HK-2 (cell line): ENCODE results near the gene ALDH1L2.

Experiments
- DNase-seq: peaks from one replicate; pipeline ENCODE4 v3.0.0-alpha.2; 2018; ENCODE audit not compliant: unreplicated experiment

Gene ALDH1L2

DNA sequence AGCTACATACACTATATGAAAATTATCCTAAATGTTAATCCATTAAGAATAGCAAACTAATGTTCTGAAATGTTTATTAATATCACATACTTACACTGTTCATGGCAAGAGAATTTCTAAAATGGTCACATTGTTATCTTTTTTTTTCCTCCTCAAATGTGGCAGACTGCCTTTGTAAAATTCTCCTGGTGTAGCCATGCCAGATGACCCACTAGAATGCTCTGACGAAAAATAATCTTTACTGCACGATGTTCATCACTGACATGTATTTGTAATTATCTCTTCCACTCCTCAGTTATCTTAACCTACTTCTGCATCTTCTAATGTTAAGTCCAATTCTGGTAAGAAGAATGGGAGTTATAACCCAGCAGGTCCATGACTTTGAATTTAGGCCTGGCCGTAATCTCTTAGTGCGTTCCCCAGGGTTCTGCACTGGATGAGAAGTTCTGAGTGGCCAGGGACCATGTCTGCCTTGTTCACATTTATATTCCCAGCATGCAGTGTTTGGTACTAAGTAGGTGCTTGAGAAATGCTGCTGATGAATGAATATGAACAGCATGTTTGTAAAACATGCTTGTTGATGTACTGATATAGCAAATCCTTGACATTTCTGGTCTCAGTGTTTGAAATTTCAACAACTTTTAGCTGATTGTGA, 51.4 kb downstream of the ALDH1L2 start:
- DNase-seq = no peak

DNA sequence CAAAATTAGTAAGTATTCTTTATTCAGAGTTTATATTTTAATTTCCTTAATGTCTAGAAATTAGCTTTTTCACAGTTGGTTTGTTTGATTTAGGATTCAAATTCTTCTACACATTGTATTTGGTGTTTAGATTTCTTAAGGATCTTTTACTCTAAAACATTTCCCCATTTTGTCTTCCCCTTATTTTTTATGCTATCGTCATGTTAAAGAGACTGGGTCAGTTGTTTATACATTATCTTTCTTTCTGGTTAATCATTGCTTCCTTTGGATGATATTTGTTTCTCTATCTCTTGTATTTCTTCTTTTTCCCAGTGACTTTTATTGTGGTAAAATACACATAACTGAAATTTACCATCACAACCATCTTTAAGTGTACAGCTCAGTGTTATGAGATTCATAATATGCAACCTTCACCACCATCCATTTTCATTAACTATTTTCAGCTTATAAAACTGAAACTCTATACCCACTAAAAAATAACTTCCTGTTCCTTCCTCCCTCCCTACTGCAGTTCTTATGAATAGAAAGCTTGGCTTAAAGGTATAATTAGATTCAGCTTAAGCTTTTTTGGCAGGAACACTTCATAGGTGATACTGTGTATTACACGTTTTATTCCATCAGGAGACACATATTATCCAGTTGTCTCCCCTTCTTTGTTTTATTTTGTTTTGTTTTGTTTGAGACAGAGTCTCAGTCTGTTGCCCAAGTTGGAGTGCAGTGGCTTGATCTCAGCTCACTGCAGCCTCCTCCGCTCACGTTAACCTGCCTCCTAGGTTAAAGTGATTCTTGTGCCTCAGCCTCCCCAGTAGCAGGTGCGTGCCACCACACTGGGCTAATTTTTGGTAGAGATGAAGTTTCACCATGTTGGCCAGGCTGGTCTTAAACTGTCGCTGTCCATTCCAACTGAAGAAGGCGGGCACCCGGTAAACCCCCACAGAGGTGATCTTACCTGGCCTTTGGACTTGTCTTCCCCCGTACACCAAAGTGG, 53.1 kb downstream of the ALDH1L2 start:
- no peak for DNase-seq

DNA sequence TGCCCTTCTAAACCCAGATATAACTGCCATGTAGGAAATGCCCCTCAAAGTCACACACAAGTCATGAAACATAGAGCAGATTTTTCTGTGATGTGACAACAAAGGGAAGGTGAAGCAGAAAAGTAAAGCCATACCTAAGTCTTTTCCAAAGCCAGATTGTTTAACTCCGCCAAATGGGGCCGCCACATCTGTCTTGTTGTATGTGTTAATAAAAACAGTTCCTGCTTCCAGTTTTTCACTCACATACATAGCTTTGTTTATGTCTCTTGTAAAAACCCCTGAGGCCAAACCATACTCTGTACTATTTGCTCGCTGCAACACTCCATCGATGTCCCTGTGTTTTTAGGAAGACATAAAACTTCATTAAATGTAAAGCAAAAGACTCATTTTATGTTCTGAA, 57.8 kb downstream of the ALDH1L2 start:
- DNase-seq = no peak

- DNase-seq = no peak
Observed at GRCh38 chr12:105025890-105026289, 58.4 kb downstream of the ALDH1L2 start.

- DNase-seq = no peak
Observed at GRCh38 chr12:105024928-105025327, 59.3 kb downstream of the ALDH1L2 start.

- no peak for DNase-seq
Observed at GRCh38 chr12:105020241-105020962, 63.9 kb downstream of the ALDH1L2 start.

- DNase-seq = no peak
Observed at GRCh38 chr12:105018776-105019175, 65.5 kb downstream of the ALDH1L2 start.

GRCh38 chr12:105018012-105018411, 66.2 kb downstream of the ALDH1L2 start:
- DNase-seq = no peak

DNA sequence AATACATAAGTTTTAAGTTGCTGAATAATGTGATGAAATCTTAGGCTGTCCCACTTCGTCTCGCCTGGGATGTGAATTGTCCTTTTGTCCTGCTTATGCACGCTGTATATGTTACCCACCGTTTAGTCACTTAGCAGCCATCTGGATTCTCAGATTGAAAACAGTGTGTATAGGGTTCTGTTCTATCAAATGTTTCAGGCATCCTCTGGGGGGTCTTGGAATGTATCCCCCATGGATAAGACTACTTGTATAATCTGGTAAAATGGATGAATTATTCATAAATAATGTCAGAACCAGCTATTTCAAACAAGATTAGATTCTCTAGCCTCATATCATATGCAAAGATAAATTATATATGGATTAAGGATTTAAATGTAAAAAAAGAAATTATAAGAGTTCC, 68.7 kb downstream of the ALDH1L2 start:
- DNase-seq = no peak

- no peak for DNase-seq
Observed at GRCh38 chr12:105014603-105015002, 69.7 kb downstream of the ALDH1L2 start.

- peak; percentile 11 for DNase-seq
Observed at GRCh38 chr12:105013892-105014291, 70.4 kb downstream of the ALDH1L2 start.

DNA sequence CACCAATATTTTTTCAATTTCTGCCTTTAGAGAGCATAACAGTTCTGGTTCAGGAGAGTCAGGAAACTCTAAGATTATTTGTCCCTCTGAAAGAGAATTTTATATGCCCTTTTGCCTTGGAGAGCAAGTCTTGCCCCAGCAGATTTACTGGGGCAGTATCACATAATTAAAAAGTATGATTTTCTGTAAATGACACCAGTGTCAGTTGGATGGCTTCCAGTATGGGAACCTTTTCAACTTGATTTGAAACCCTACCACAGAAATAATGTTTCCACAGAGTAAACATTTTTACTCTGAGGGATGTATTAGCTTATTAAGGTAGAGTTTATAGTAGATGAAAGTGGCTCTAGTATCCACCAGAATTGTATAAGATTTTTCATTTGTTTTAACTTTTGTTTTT, 82.8 kb downstream of the ALDH1L2 start:
- DNase-seq = no peak

GRCh38 chr12:104999347-104999685, 84.9 kb downstream of the ALDH1L2 start:
- DNase-seq = no peak

DNA sequence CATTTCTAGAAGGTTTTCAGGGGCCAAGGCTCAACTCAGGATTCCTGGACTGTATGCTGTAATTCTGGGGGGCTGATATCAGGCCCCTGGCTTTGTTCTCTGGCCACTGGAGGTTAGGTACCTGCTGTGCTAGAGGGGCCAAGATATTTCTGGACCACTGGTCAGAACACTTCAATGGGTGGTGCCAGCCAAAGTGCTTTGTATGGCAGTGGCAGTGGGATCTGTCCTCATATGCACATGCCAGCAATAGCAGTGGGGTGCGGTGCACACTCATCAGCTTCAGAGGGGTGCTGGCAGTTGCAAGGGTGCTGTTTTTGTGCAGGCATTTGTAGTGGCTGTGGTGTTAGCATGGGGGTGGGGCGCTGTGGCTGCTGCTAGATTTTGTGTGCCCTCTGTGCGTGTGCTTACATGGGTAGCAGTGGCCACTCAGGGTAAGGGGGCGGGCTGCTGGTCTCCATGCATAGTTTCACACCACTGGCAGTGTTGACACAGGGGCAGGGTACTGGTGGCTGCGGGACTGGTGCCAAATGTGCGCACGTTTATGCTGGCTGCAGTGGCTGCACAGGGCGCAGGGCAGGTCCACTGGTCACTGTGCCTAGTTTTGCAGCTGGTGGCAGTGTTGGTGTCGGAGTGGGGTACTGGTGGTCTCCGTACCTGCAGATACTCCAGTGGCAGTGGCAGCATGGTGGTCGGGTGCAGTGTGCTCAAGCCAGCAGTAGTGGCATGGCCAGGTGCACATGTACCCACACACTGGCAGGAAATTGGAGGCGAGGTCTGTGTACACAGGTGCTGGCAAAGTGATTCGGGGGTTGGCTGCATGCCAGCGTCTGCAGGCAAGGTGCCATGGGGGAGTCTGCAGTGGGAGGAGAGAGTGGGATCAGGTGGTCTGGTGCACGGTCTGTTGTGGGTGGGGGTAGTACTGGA, 85.6 kb downstream of the ALDH1L2 start:
- DNase-seq = no peak

DNA sequence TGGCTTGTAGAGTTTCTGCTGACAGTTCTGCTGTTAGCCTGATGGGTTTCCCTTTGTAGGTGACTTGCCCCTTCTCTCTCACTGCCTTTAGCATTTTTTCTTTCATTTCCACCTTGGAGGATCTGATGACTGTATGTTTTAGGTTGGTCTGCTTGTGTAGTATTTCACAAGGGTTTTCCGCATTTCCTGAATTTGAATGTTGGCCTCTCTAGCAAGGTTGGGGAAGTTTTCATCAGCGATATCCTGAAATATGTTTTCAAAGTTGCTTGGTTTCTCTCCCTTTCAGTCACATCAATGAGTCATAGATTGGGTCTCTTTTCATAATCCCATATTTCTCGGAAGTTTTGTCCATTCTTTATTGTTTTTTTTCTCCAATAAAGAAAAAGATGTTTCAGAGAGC, 86.7 kb downstream of the ALDH1L2 start:
- no peak for DNase-seq

- no peak for DNase-seq
Observed at GRCh38 chr12:104994336-104994735, 89.9 kb downstream of the ALDH1L2 start.

GRCh38 chr12:104991565-104992128, 92.6 kb downstream of the ALDH1L2 start:
- DNase-seq = no peak

- no peak for DNase-seq
Observed at GRCh38 chr12:104990950-104991349, 93.3 kb downstream of the ALDH1L2 start.

DNA sequence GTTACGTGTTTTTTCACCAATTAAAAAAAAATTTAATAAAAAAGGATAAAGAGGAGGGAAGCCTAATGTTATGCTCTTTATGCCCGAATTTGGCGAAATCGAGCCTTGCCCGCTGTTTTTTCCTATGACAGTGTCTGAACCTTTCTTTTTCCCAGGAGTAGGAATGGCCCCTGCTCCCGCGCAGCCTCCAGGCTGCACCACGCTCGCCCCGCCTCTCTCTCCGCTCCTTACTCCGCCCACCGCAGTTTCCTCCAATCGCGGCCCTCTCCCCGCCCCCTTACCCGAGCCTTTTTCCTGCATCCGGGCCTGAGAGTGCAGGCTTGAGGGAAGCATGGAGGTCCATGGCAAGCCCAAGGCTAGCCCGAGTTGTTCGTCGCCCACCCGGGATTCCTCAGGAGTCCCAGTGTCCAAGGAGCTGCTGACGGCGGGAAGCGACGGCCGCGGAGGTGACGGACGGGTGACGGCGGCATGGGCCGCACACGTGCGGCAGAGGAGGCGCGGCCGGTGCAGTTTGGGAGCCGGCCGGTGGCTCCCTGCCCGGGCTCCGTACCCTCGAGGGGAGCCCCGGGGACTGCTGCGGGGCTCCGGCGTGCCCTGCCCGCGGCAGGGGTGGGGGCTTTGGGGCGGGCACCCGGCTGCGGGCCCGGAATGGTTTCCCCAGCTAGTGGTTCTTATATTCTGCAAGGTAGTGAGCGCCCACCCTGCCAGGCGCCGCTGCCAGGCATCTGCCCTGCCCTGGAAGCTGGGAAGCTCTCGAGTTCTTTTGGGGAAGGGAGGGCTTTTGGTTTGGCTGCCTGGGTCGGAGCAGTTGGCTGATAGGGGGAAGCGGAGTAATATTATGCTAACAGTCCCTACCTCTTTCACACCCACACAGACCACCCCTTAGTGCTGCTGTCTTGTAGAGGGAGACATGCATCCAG, 98.0 kb downstream of the ALDH1L2 start, which contains the start of gene NOPCHAP1:
Gene NOPCHAP1 (plus strand): TSS at position 295 of the 920 bp plus-strand sequence. CDS start 37 bp downstream, at position 332.
- DNase-seq = peak; percentile 92

- DNase-seq = no peak
Observed at GRCh38 chr12:104985206-104985605, 99.1 kb downstream of the ALDH1L2 start.
